OCI-LY7 (cell line): Measurements from ENCODE around the gene CACNA1I.

Experiments used
- CTCF ChIP-seq: fragments of 200-600 bp; sonication (generic); conservative IDR thresholded peaks from 2 replicates; pipeline ENCODE4 v1.5.1; 2014; ENCODE audit warnings: mild to moderate bottlenecking, antibody characterized with exemption, low read length, moderate library complexity, mixed read lengths
- EZH2phosphoT487 ChIP-seq: fragments of 200-600 bp; sonication (generic); IDR thresholded peaks from 2 replicates; pipeline ENCODE4 v1.6.1; 2018; ENCODE audit warnings: low read depth, borderline replicate concordance, mild to moderate bottlenecking, mixed run types, antibody characterized with exemption, low read length, moderate library complexity, mixed read lengths

DNA sequence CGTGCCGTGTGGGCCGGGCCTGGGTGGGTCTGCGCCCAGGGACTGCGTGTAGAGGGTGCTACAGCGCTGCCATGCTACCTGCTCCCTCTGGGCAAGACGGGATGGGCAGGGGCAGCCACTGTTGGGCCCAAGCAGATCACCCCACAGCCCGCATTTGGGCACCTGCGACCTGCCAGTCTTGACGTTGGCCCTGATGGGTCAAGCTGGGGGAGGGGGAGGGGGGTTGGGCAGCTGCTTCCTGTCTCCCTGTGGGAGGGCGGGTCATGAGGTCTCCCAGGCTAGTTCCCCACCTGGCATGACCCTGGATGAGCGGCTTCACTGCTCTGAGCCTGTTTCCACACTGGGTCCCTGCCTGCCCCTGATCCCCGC is 35.2 kb upstream of the CACNA1I start:
- TF ChIP-seq CTCF = no peak
- no peak for TF ChIP-seq EZH2phosphoT487
